Measurements from ENCODE around the gene CLIP4. TPM values are rescaled to one million over a fixed set of nuclear protein-coding genes. Genes with fewer than 3 reads are reported as not detected.

CLIP4 gene
- total RNA-seq, 1 donor from 2014 or later = 53.5 TPM

DNA sequence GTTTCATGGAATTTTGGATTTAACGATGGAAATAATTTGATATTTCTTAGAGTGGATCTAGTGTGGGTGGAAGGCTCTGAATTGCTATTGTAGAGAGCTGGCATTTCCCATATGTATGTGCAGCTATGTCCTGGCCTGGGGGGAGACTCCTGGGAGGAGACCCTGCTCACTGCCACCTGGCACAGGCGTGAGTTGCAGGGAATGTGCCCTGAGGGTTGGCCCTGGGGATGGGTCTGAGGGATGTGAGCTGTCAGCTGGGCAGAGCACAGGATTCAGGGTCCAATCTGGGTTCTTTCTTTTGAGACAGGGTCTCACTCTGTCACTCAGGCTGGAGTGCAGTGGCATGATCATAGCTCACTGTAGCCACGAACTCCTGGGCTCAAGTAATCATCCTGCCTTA is 120.2 kb downstream of the CLIP4 start:
- no peak overlapping the region for H3K4me3 ChIP-seq (ENCODE audit: low read depth, low read length)
- TF ChIP-seq, protein P1, sequence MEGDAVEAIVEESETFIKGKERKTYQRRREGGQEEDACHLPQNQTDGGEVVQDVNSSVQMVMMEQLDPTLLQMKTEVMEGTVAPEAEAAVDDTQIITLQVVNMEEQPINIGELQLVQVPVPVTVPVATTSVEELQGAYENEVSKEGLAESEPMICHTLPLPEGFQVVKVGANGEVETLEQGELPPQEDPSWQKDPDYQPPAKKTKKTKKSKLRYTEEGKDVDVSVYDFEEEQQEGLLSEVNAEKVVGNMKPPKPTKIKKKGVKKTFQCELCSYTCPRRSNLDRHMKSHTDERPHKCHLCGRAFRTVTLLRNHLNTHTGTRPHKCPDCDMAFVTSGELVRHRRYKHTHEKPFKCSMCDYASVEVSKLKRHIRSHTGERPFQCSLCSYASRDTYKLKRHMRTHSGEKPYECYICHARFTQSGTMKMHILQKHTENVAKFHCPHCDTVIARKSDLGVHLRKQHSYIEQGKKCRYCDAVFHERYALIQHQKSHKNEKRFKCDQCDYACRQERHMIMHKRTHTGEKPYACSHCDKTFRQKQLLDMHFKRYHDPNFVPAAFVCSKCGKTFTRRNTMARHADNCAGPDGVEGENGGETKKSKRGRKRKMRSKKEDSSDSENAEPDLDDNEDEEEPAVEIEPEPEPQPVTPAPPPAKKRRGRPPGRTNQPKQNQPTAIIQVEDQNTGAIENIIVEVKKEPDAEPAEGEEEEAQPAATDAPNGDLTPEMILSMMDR (IDR thresholded peaks at IDR 0.05; ENCODE audit: insufficient read depth, low read length, poor library complexity, severe bottlenecking) = no peak
- H3K27me3 ChIP-seq (ENCODE audit: control insufficient read depth, insufficient read depth, low read length) = peaks cover 4% of the 10 kb centered on the region
- no peaks in the 10 kb centered on the region for H3K36me3 ChIP-seq (ENCODE audit: control insufficient read depth, insufficient read depth, low read length)
- DNase-seq (ENCODE audit: low read depth) = no peak

DNA sequence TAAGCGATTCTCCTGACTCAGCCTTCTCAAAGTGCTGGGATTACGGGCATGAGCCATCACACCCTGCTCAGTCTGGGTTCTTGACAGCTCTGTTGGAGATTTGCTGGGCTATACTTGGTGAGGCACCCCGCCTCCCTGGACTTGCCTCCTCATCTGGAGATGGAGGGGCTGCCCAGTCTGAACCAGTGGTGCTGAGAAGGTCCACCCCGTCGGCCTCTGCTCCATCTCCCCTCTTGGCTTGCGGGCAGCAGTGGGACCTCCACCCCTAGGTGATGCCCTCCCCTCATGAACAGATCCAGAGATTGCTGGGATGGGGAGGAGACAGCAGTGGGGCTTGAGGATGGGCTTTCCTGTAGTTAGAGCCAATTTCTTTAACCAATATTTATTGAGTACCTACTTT is 120.9 kb downstream of the CLIP4 start:
- TF ChIP-seq, protein P1 (IDR thresholded peaks at IDR 0.05; ENCODE audit: insufficient read depth, low read length, poor library complexity, severe bottlenecking) = no peak
- H3K4me3 ChIP-seq (ENCODE audit: low read depth, low read length) = no peak overlapping the region
- H3K27me3 ChIP-seq (ENCODE audit: control insufficient read depth, insufficient read depth, low read length) = peaks cover 4% of the 10 kb centered on the region
- no peak for DNase-seq (ENCODE audit: low read depth)
- no peaks in the 10 kb centered on the region for H3K36me3 ChIP-seq (ENCODE audit: control insufficient read depth, insufficient read depth, low read length)

- no peaks in the 10 kb centered on the region for H3K36me3 ChIP-seq (ENCODE audit: control insufficient read depth, insufficient read depth, low read length)
- TF ChIP-seq, protein P1 (IDR thresholded peaks at IDR 0.05; ENCODE audit: insufficient read depth, low read length, poor library complexity, severe bottlenecking) = peak; percentile 65
- H3K4me3 ChIP-seq (ENCODE audit: low read depth, low read length) = no peak overlapping the region
- DNase-seq (ENCODE audit: low read depth) = no peak
- H3K27me3 ChIP-seq (ENCODE audit: control insufficient read depth, insufficient read depth, low read length) = peaks cover 2% of the 10 kb centered on the region
Measured at GRCh38 chr2:29238497-29238896, 123.3 kb downstream of the CLIP4 start.

Other genes with a start within 250 kb of the CLIP4 start
- gene TRMT61B, start 245.1 kb upstream of the CLIP4 start, total RNA-seq = 9.9 and 11.3 TPM in 2 replicates
- 66.0 and 70.3 TPM in 2 replicates for gene WDR43, start 220.7 kb upstream of the CLIP4 start, total RNA-seq
- gene TOGARAM2, start 134.1 kb upstream of the CLIP4 start, total RNA-seq = not detected in 2 replicates
- gene PCARE, start 40.9 kb upstream of the CLIP4 start, total RNA-seq = not detected in 2 replicates

Data from kidney epithelial cell (primary cell).